ENCODE measurements around the gene ZNF358. TPM values are rescaled to one million over a fixed set of nuclear protein-coding genes. Genes with fewer than 3 reads are reported as not detected.

The ZNF358 gene
- total and polyA plus RNA-seq, 10 donors, result 22.8 to 50.5 (median 43.1) TPM

GRCh38 chr19:7512400-7512851 lies 3.5 kb upstream of the ZNF358 start:
- TF ChIP-seq POLR2AphosphoS5 (IDR thresholded peaks at IDR 0.05) (no peak), POLR2A (IDR thresholded peaks at IDR 0.05) (no peak)
- TF ChIP-seq, protein P1, sequence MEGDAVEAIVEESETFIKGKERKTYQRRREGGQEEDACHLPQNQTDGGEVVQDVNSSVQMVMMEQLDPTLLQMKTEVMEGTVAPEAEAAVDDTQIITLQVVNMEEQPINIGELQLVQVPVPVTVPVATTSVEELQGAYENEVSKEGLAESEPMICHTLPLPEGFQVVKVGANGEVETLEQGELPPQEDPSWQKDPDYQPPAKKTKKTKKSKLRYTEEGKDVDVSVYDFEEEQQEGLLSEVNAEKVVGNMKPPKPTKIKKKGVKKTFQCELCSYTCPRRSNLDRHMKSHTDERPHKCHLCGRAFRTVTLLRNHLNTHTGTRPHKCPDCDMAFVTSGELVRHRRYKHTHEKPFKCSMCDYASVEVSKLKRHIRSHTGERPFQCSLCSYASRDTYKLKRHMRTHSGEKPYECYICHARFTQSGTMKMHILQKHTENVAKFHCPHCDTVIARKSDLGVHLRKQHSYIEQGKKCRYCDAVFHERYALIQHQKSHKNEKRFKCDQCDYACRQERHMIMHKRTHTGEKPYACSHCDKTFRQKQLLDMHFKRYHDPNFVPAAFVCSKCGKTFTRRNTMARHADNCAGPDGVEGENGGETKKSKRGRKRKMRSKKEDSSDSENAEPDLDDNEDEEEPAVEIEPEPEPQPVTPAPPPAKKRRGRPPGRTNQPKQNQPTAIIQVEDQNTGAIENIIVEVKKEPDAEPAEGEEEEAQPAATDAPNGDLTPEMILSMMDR (IDR thresholded peaks at IDR 0.05 in 8 of 11, conservative IDR thresholded peaks at IDR 0.05 in 3 of 11), result no peak
- intact Hi-C loops (cut with DNase I; ENCODE audit: low total_unique reads), result no loop called here
- H3K27ac ChIP-seq, result no peak overlapping the region

DNA sequence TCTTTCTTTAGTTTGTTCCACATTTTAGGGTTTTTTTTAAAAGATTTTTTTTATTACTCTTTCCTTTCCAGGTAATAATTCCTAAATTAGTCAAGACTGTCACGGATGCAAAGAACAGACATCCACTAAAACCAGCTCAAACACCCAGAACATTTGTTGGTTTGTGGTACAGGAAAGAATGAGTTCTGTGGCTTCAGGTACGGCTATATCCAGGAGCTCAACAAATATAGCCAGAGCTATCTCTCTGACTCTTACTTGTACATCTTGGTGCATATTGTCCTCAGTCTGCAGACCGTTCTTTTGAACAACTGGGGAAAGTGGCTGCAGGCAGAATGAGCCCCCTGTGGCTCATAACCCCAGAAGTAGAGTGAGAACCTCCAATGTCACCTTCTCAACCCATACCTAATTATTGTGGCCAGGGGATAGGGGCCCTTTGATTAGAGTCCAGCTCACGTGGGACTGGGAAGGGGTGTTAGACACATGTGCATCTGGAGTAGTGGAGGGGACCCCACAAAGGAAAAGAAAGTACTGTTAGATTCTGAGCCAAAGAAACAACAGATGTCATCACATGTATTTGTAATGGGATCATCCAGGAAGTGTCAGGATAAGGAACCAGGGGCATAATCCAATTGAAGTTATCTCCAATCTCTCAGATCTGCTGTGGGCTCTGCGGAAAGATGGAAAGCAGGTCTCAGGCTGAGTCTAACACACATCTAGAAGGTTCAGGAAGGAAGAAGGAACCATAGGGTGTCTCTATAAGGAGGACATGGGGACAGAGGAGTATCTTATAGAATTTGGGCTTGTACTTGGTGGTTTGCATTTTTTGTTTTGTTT lies 1.9 kb upstream of the ZNF358 start:
- H3K36me3 ChIP-seq, result peaks cover 0 to 1% (median 0%) of the 10 kb centered on the region in 6 donors
- no peaks in the 10 kb centered on the region for H3K9me3 ChIP-seq
- H3K27ac ChIP-seq, result no peak overlapping the region
- 80 to 94% (median 85%) methylated on average over 5 of the region's 5 CpGs for WGBS, 5 donors
- H3K27me3 ChIP-seq (replicated peaks in 1 of 7), result peaks cover 0 to 6% (median 0%) of the 10 kb centered on the region in 7 donors
- no peak overlapping the region for H3K4me3 ChIP-seq
- H3K4me1 ChIP-seq, result peaks cover 0 to 29% (median 15%) of the 10 kb centered on the region in 6 donors
- intact Hi-C loops (cut with DNase I; ENCODE audit: low total_unique reads), result no loop called here
- DNase-seq, result no peak
- TF ChIP-seq POLR2AphosphoS5 (IDR thresholded peaks at IDR 0.05), result no peak
- TF ChIP-seq POLR2A (IDR thresholded peaks at IDR 0.05), result no peak
- TF ChIP-seq, protein P1 (IDR thresholded peaks at IDR 0.05 in 8 of 11, conservative IDR thresholded peaks at IDR 0.05 in 3 of 11), result no peak

More at GRCh38 chr19:7512400-7512851, 3.5 kb upstream of the ZNF358 start:
- no peak for DNase-seq
- 63 to 79% (median 73%) methylated on average over 6 of the region's 6 CpGs for WGBS, 5 donors
- H3K4me1 ChIP-seq, result peaks cover 0 to 27% (median 15%) of the 10 kb centered on the region in 6 donors
- H3K9me3 ChIP-seq, result no peaks in the 10 kb centered on the region
- peaks cover 0 to 14% (median 0%) of the 10 kb centered on the region in 7 donors for H3K27me3 ChIP-seq (replicated peaks in 1 of 7)
- no peaks in the 10 kb centered on the region for H3K36me3 ChIP-seq
- no peak overlapping the region for H3K4me3 ChIP-seq

DNA sequence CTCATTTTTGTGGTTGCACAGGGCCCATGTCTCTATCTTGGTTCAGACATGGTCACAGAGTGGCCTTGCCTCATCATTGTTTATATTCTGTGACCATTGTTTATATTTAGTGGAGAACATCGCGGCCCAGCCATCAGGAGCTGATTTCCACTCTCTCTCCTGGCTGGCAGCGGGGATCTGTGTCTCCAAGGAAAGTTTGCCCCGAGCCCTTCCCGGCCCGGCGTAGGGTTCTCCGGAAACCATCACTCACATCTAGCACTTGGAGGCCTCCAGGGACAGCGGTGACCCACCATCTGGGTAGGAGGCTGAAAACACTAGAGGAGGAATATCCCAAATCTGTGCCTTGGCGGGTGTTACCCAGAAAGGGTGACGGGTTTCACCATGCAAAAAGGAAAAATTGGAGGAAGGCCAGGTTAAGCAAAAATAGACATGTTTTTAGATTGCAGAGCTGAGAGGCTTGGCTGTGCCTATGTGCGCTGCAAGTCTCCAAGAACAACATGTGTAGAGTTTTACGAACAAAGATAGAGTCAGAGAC lies 726 bp upstream of the ZNF358 start:
- Histone ChIP-seq H3K36me3 (peaks cover 0 to 13% (median 7%) of the 10 kb centered on the region in 6 donors), H3K4me3 (peak overlapping the region in 3 of 8 donors; percentile 16 to 75 (median 67)), H3K4me1 (peaks cover 0 to 33% (median 17%) of the 10 kb centered on the region in 6 donors), H3K27me3 (replicated peaks in 1 of 7) (peaks cover 0 to 6% (median 0%) of the 10 kb centered on the region in 7 donors), H3K9me3 (no peaks in the 10 kb centered on the region), H3K27ac (peak overlapping the region in 7 of 8 donors; percentile 60 to 85 (median 70))
- no peak for DNase-seq
- intact Hi-C loops (cut with DNase I; ENCODE audit: low total_unique reads), result no loop called here
- 81 to 84% (median 82%) methylated on average over 13 of the region's 13 CpGs for WGBS, 5 donors
- TF ChIP-seq POLR2A (IDR thresholded peaks at IDR 0.05) (no peak), POLR2AphosphoS5 (IDR thresholded peaks at IDR 0.05) (no peak)
- TF ChIP-seq, protein P1 (IDR thresholded peaks at IDR 0.05 in 8 of 11, conservative IDR thresholded peaks at IDR 0.05 in 3 of 11), result no peak

- Histone ChIP-seq H3K4me3 (peak overlapping the region; percentile 43 to 75 (median 48)), H3K27me3 (replicated peaks in 1 of 7) (peaks cover 0 to 6% (median 0%) of the 10 kb centered on the region in 7 donors), H3K4me1 (peaks cover 0 to 45% (median 24%) of the 10 kb centered on the region in 6 donors), H3K9me3 (no peaks in the 10 kb centered on the region), H3K36me3 (peaks cover 0 to 17% (median 8%) of the 10 kb centered on the region in 6 donors), H3K27ac (peak overlapping the region; percentile 19 to 85 (median 78))
- intact Hi-C loops (cut with DNase I; ENCODE audit: low total_unique reads), result no loop called here
- 3 to 22% (median 8%) methylated on average over 1 to 28 of the region's 28 CpGs for WGBS, 5 donors
- TF ChIP-seq, protein P1 (IDR thresholded peaks at IDR 0.05 in 8 of 11, conservative IDR thresholded peaks at IDR 0.05 in 3 of 11), result no peak
- TF ChIP-seq POLR2AphosphoS5 (IDR thresholded peaks at IDR 0.05), result no peak
- TF ChIP-seq POLR2A (IDR thresholded peaks at IDR 0.05), result no peak
- DNase-seq, result peak; percentile 80
Measured at GRCh38 chr19:7516333-7516732, 430 bp downstream of the ZNF358 start.

Measured in spleen (tissue), 11 donors.